ENCODE measurements around the gene ZBTB42. TPM values are rescaled to one million over a fixed set of nuclear protein-coding genes. Genes with fewer than 3 reads are reported as not detected.

The ZBTB42 gene
- total RNA-seq, 2 experiments from 2014 or later, result 3.1 to 3.4 TPM

GRCh38 chr14:104786091-104786586, 14.8 kb upstream of the ZBTB42 start:
- Mint-ChIP-seq H3K4me3 (no peak overlapping the region), H3K36me3 (no peaks in the 10 kb centered on the region), H3K27me3 (no peaks in the 10 kb centered on the region), H3K4me1 (ENCODE audit: low read depth) (peaks cover 8% of the 10 kb centered on the region), H3K27ac (no peak overlapping the region), H3K9me3 (no peaks in the 10 kb centered on the region)
- intact Hi-C loops (cut with micrococcal nuclease), result no loop called here
- ChIA-PET CTCF (interaction anchor here (0.8 kb wide), 2 partner anchors 15 kb away, joined by 3 read pairs; no protein-coding TSS in a partner anchor), POLR2A (no interaction called here)
- DNase-seq, result no peak

- CTCF ChIA-PET, result interaction anchor here (0.8 kb wide), 1 partner anchor 16 kb away, joined by 3 read pairs; no protein-coding TSS in a partner anchor
- intact Hi-C loops (cut with micrococcal nuclease), result no loop called here
- Mint-ChIP-seq H3K27me3 (no peaks in the 10 kb centered on the region), H3K27ac (no peak overlapping the region), H3K4me3 (no peak overlapping the region), H3K4me1 (ENCODE audit: low read depth) (peaks cover 14% of the 10 kb centered on the region), H3K9me3 (no peaks in the 10 kb centered on the region), H3K36me3 (no peaks in the 10 kb centered on the region)
- DNase-seq, result no peak
- POLR2A ChIA-PET, result no interaction called here
These were observed 13.9 kb upstream of the ZBTB42 start for GRCh38 chr14:104786726-104787675.

DNA sequence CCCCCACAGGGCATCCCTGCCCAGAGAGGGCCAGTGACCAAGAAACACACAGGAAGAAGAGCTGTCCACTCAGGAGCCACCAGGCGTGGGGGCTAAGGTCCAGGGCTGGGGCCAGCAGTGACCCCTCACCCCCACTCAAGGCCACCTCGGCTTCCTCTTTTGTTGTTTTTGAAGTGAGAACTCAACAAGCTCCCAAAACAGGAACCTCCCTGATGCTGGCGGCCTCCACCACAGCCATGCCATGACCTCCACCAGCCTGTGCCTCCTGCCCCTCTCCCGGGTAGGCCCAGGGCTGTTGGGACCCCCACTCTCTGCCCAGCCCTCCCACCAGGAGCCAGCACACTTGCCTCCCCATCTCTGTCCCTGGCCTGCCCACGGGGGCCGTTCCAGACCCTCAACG, 13.2 kb upstream of the ZBTB42 start:
- H3K9me3 Mint-ChIP-seq, result no peaks in the 10 kb centered on the region
- no peaks in the 10 kb centered on the region for H3K36me3 Mint-ChIP-seq
- CTCF ChIA-PET, result no interaction called here
- intact Hi-C loops (cut with micrococcal nuclease), result no loop called here
- H3K4me3 Mint-ChIP-seq, result no peak overlapping the region
- H3K4me1 Mint-ChIP-seq (ENCODE audit: low read depth), result peaks cover 17% of the 10 kb centered on the region
- no peaks in the 10 kb centered on the region for H3K27me3 Mint-ChIP-seq
- POLR2A ChIA-PET, result no interaction called here
- H3K27ac Mint-ChIP-seq, result no peak overlapping the region
- no peak for DNase-seq

- no peaks in the 10 kb centered on the region for H3K36me3 Mint-ChIP-seq
- H3K4me1 Mint-ChIP-seq (ENCODE audit: low read depth), result peaks cover 22% of the 10 kb centered on the region
- DNase-seq, result no peak
- ChIA-PET POLR2A (no interaction called here), CTCF (interaction anchor here (1.1 kb wide), 2 partner anchors 13 to 20 kb away, joined by 3 read pairs; partner anchors contain the start of gene ZBTB42)
- H3K4me3 Mint-ChIP-seq, result no peak overlapping the region
- no peaks in the 10 kb centered on the region for H3K27me3 Mint-ChIP-seq
- no peaks in the 10 kb centered on the region for H3K9me3 Mint-ChIP-seq
- intact Hi-C loops (cut with micrococcal nuclease), result no loop called here
- no peak overlapping the region for H3K27ac Mint-ChIP-seq
These were observed 12.6 kb upstream of the ZBTB42 start for GRCh38 chr14:104788161-104788818.

DNA sequence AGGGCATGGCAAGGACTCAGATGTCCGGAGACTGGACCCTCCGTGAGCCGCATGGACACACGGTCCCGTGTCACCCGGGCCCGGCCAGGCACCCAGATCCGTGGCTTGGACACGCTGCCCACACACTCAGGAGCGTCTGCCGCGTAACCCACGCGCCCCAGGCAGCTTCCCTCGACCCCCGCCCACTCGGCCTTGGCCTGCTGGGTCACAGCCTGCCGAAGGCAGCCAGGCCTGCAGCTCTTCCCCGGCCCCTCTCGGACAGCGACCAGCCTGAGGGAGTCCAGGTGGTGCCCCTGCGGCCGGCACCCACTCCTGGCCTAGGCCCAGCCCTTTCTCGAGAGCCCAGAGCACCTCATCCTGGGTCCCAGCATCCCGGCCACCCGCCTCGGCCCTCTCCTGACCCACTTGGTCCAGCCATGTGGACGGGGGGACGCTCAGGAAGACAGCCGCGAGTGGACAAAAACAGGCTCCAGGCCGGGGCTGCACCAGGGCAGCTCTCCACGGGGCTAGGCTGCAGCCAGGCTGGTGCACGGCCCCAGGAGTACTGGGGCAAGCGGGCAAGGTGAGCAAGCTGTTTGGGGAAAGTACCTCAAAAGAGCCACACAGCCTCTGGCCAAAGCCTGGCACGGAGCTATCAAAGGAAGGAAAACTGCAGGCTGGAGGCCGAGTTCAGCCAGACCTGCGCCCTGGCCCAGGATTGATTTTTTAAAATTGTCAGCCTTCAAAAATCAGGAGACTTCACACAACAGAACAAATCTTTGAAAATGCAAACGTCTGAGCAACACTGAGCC, 11.8 kb upstream of the ZBTB42 start:
- DNase-seq, result no peak
- Mint-ChIP-seq H3K4me3 (no peak overlapping the region), H3K9me3 (no peaks in the 10 kb centered on the region), H3K36me3 (no peaks in the 10 kb centered on the region), H3K4me1 (ENCODE audit: low read depth) (peaks cover 30% of the 10 kb centered on the region), H3K27ac (no peak overlapping the region), H3K27me3 (no peaks in the 10 kb centered on the region)
- ChIA-PET CTCF (interaction anchor here (1.1 kb wide), 2 partner anchors 12 to 20 kb away, joined by 3 read pairs; partner anchors contain the start of gene ZBTB42), POLR2A (no interaction called here)
- intact Hi-C loops (cut with micrococcal nuclease), result no loop called here

- DNase-seq, result no peak
- H3K4me1 Mint-ChIP-seq (ENCODE audit: low read depth), result peaks cover 36% of the 10 kb centered on the region
- no peak overlapping the region for H3K4me3 Mint-ChIP-seq
- intact Hi-C loops (cut with micrococcal nuclease), result no loop called here
- ChIA-PET POLR2A (no interaction called here), CTCF (no interaction called here)
- H3K27ac Mint-ChIP-seq, result no peak overlapping the region
- no peaks in the 10 kb centered on the region for H3K36me3 Mint-ChIP-seq
- H3K9me3 Mint-ChIP-seq, result no peaks in the 10 kb centered on the region
- no peaks in the 10 kb centered on the region for H3K27me3 Mint-ChIP-seq
These were observed 10.9 kb upstream of the ZBTB42 start for GRCh38 chr14:104789752-104790743.

DNA sequence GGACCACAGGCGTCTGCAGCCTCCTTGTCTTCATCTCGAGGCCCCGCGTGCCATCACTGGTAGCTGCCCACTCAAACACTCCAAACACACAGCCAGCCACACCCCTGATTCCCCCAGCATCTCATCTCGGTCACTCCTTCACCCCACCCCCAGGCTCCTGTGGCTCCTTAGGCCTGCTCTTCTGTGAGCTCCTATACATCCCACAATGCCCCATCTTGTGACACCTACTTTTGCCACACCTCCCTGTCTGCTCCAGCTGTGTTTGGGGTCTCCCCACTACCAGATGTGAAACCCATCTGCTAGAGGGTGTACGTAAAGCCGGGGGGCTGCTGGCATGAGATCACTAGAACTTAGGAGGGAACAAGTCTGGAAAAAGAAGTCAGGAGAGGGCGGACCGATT, 9.5 kb upstream of the ZBTB42 start:
- intact Hi-C loops (cut with micrococcal nuclease), result no loop called here
- Mint-ChIP-seq H3K4me3 (no peak overlapping the region), H3K27ac (no peak overlapping the region), H3K9me3 (no peaks in the 10 kb centered on the region), H3K36me3 (no peaks in the 10 kb centered on the region), H3K27me3 (no peaks in the 10 kb centered on the region), H3K4me1 (ENCODE audit: low read depth) (peaks cover 38% of the 10 kb centered on the region)
- CTCF ChIA-PET, result interaction anchor here (0.8 kb wide), 1 partner anchor 68 kb away, joined by 3 read pairs; no protein-coding TSS in a partner anchor
- POLR2A ChIA-PET, result interaction anchor here (0.7 kb wide), 1 partner anchor 9 kb away, joined by 5 read pairs; no protein-coding TSS in a partner anchor
- no peak for DNase-seq

GRCh38 chr14:104792101-104792884, 8.6 kb upstream of the ZBTB42 start:
- Mint-ChIP-seq H3K4me3 (no peak overlapping the region), H3K27me3 (no peaks in the 10 kb centered on the region), H3K4me1 (ENCODE audit: low read depth) (peaks cover 35% of the 10 kb centered on the region), H3K9me3 (no peaks in the 10 kb centered on the region), H3K36me3 (no peaks in the 10 kb centered on the region), H3K27ac (no peak overlapping the region)
- intact Hi-C loops (cut with micrococcal nuclease), result no loop called here
- no peak for DNase-seq
- POLR2A ChIA-PET, result interaction anchor here (0.7 kb wide), 1 partner anchor 10 kb away, joined by 5 read pairs; no protein-coding TSS in a partner anchor
- CTCF ChIA-PET, result interaction anchor here (1.0 kb wide), 1 partner anchor 24 kb away, joined by 3 read pairs; no protein-coding TSS in a partner anchor

DNA sequence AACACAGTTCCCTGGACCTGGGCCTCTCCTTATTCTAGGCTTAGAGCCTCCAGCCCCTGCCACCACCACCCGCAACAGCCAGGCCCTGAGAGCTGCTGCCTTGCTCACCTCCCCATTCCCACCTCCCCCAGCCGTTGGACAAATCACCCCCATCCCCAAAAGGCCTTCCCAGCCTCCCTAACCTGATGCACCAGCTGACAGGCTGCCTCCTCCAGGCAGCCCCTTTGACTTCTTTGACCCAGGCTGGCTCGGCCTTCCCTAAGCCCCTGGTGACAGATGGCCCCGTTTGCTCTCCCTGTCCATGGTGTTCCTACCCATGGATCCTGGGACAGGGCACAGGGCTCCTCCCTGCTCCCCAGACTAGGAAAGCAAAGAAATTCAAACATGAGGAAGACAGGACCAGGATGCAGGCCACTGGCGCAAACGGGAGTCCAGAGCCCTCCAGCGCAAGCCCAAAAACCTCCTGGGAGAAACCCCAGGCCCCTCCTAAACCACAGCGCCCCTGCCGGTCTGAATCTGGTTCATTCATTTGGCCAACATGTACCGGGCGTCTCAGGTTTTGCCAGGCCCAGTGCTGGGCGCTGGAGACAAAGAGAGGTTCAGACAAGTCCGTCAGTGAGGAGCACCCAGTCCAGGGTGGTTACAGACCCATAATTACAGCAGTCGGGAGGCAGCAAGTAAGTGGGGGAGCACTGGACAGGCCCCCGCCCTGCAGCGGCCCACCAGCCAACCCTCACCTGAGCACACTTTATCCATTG, 7.8 kb upstream of the ZBTB42 start:
- no peak overlapping the region for H3K27ac Mint-ChIP-seq
- POLR2A ChIA-PET, result no interaction called here
- H3K9me3 Mint-ChIP-seq, result no peaks in the 10 kb centered on the region
- H3K4me1 Mint-ChIP-seq (ENCODE audit: low read depth), result peaks cover 37% of the 10 kb centered on the region
- CTCF ChIA-PET, result no interaction called here
- no peaks in the 10 kb centered on the region for H3K27me3 Mint-ChIP-seq
- intact Hi-C loops (cut with micrococcal nuclease), result no loop called here
- H3K4me3 Mint-ChIP-seq, result peak overlapping the region; percentile 84
- no peaks in the 10 kb centered on the region for H3K36me3 Mint-ChIP-seq
- no peak for DNase-seq

DNA sequence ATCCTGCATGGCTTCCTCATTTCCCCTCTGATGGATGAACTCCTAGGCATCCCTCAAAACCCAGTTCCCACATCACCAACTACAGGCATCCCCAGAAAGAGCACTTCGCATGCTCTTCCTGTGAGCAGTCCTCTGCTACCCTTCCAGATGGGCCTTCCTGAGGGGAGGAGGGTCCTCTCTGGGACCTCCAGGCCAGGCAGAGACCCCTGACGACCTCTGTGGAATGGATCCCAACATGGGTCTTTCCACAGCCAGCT, 7.3 kb upstream of the ZBTB42 start:
- Mint-ChIP-seq H3K9me3 (no peaks in the 10 kb centered on the region), H3K27ac (no peak overlapping the region), H3K4me3 (peak overlapping the region; percentile 84), H3K36me3 (no peaks in the 10 kb centered on the region), H3K27me3 (no peaks in the 10 kb centered on the region), H3K4me1 (ENCODE audit: low read depth) (peaks cover 37% of the 10 kb centered on the region)
- intact Hi-C loops (cut with micrococcal nuclease), result no loop called here
- ChIA-PET CTCF (no interaction called here), POLR2A (interaction anchor here (1.4 kb wide), 1 partner anchor 24 kb away, joined by 3 read pairs; no protein-coding TSS in a partner anchor)
- no peak for DNase-seq
